Measurements from ENCODE around the gene CCNT2.

- TF ChIP-seq CTCF (conservative IDR thresholded peaks at IDR 0.05; ENCODE audit: low read length) (no peak), EZH2phosphoT487 (IDR thresholded peaks at IDR 0.05; ENCODE audit: borderline replicate concordance, low read depth, low read length) (no peak)
Measured at GRCh38 chr2:134906726-134907125, 11.9 kb upstream of the CCNT2 start.

All from OCI-LY7 (cell line).